GM23338 (cell line): ENCODE measurements around the gene PRPF6. TPM values are rescaled to one million over a fixed set of nuclear protein-coding genes. Genes with fewer than 3 reads are reported as not detected.

ENCODE experiments used
- ATAC-seq: fragments of 200-7000 bp; cut with Tn5 transposase; 3 replicates; pipeline ENCODE4 v1.9.1; 2020
- DNase-seq: peaks from one replicate; pipeline ENCODE4 v3.0.0-alpha.2; 2015; ENCODE audit warnings: low spot score
- H2AFZ ChIP-seq: fragments of 200-600 bp; sonication (generic); 2 replicates; pipeline ENCODE4 v1.8.0; 2016; ENCODE audit warnings: antibody characterized with exemption, mild to moderate bottlenecking, moderate library complexity
- H3F3A ChIP-seq: fragments of 200-600 bp; sonication (generic); replicated peaks from 2 replicates; pipeline ENCODE4 v1.8.0; 2017; ENCODE audit warnings: antibody characterized with exemption, mixed run types, low read depth
- H3K27ac ChIP-seq: fragments of 200-600 bp; sonication (generic); 2 replicates; pipeline ENCODE4 v1.6.1; 2016; ENCODE audit warnings: low read depth
- H3K27me3 ChIP-seq: fragments of 200-600 bp; sonication (generic); 2 replicates; pipeline ENCODE4 v1.8.0; 2016; ENCODE audit warnings: mild to moderate bottlenecking, mixed run types, moderate library complexity; ENCODE audit not compliant: insufficient read depth
- H3K36me3 ChIP-seq: fragments of 200-600 bp; sonication (generic); 2 replicates; pipeline ENCODE4 v1.8.0; 2016; ENCODE audit warnings: mild to moderate bottlenecking; ENCODE audit not compliant: insufficient read depth
- H3K4me1 ChIP-seq: fragments of 200-600 bp; sonication (generic); 2 replicates; pipeline ENCODE4 v1.8.0; 2016; ENCODE audit warnings: mild to moderate bottlenecking, moderate library complexity; ENCODE audit not compliant: insufficient read depth
- H3K4me2 ChIP-seq: fragments of 200-600 bp; sonication (generic); 2 replicates; pipeline ENCODE4 v1.7.1; 2017; ENCODE audit warnings: mixed run types
- H3K4me3 ChIP-seq: fragments of 200-600 bp; sonication (generic); 2 replicates; pipeline ENCODE4 v1.6.1; 2016; ENCODE audit warnings: mixed run types
- H3K79me2 ChIP-seq: fragments of 200-600 bp; sonication (generic); replicated peaks from 2 replicates; pipeline ENCODE4 v1.8.0; 2017; ENCODE audit warnings: mild to moderate bottlenecking; ENCODE audit not compliant: insufficient read depth
- H3K9me2 ChIP-seq: fragments of 200-600 bp; sonication (generic); 2 replicates; pipeline ENCODE4 v1.8.0; 2017; ENCODE audit not compliant: insufficient read depth
- H4K20me1 ChIP-seq: fragments of 200-600 bp; sonication (generic); replicated peaks from 2 replicates; pipeline ENCODE4 v1.8.0; 2017; ENCODE audit warnings: mild to moderate bottlenecking; ENCODE audit not compliant: insufficient read depth
- H3K27ac Mint-ChIP-seq: 2 replicates; pipeline ENCODE4 v1.8.0; 2020; ENCODE audit warnings: inconsistent platforms, mild to moderate bottlenecking, moderate library complexity, mixed read lengths
- H3K27me3 Mint-ChIP-seq: 3 replicates; pipeline ENCODE4 v1.8.0; 2022; ENCODE audit warnings: low read depth, mild to moderate bottlenecking, moderate library complexity, mixed read lengths, inconsistent platforms; ENCODE audit not compliant: insufficient read depth, poor library complexity
- H3K36me3 Mint-ChIP-seq: 3 replicates; pipeline ENCODE4 v1.8.0; 2021; ENCODE audit warnings: low read depth, mild to moderate bottlenecking, inconsistent platforms, moderate library complexity, mixed read lengths
- H3K4me1 Mint-ChIP-seq: 3 replicates; pipeline ENCODE4 v1.8.0; 2020; ENCODE audit warnings: mild to moderate bottlenecking, inconsistent platforms, mixed read lengths
- H3K4me3 Mint-ChIP-seq: 3 replicates; pipeline ENCODE4 v1.8.0; 2021; ENCODE audit warnings: moderate library complexity, mild to moderate bottlenecking, inconsistent platforms, mixed read lengths
- H3K9me3 Mint-ChIP-seq: 3 replicates; pipeline ENCODE4 v1.8.0; 2020; ENCODE audit warnings: moderate library complexity, mild to moderate bottlenecking, inconsistent platforms, mixed read lengths
- CTCF ChIP-seq, 2 experiments: fragments of 200-600 bp in 1 of 2; sonication (generic) in 1 of 2; conservative IDR thresholded peaks; 2 replicates each; pipeline versions ENCODE4 v1.5.1 to v1.6.1; 2016 to 2017; ENCODE audit warnings: antibody characterized with exemption in 2 of 2, low read depth in 2 of 2, mild to moderate bottlenecking in 2 of 2, moderate library complexity in 1 of 2
- EZH2 ChIP-seq: fragments of 200-600 bp; sonication (generic); IDR thresholded peaks from one replicate; pipeline ENCODE4 v1.8.0; 2017; ENCODE audit warnings: antibody characterized with exemption, mild to moderate bottlenecking, low read depth; ENCODE audit not compliant: unreplicated experiment
- EZH2phosphoT487 ChIP-seq: fragments of 200-600 bp; sonication (generic); IDR thresholded peaks from one replicate; pipeline ENCODE4 v1.8.1; 2018; ENCODE audit warnings: antibody characterized with exemption; ENCODE audit not compliant: unreplicated experiment
- NANOG ChIP-seq: IDR thresholded peaks from 2 replicates; pipeline ENCODE4 v1.6.1; 2016; ENCODE audit warnings: antibody characterized with exemption, borderline replicate concordance
- REST ChIP-seq: IDR thresholded peaks from one replicate; pipeline ENCODE4 v1.6.1; 2018; ENCODE audit warnings: antibody characterized with exemption; ENCODE audit not compliant: unreplicated experiment
- STAT1 ChIP-seq: IDR thresholded peaks from one replicate; pipeline ENCODE4 v1.6.1; 2016; ENCODE audit warnings: antibody characterized with exemption; ENCODE audit not compliant: unreplicated experiment
- ZNF114 ChIP-seq: fragments of 250-450 bp; sonication (Bioruptor Pico); IDR thresholded peaks from 2 replicates; pipeline ENCODE4 v1.5.0; 2020; ENCODE audit warnings: mild to moderate bottlenecking, moderate library complexity
- polyA plus RNA-seq: library from polyadenylated mRNA; unstranded; fragments of >200 nt; fragmentation: Nextera tagmentation; extraction: Ambion mirVana; gene quantifications from 2 replicates; pipeline ENCODE4 v1.2.1, GENCODE V29; 2016
- total RNA-seq: library from RNA; depleted of rRNA; stranded (reverse); fragments of >200 nt; shearing (Covaris generic); gene quantifications from 2 replicates; pipeline ENCODE4 v1.2.3, GENCODE V29; 2014

Gene PRPF6
- total and polyA plus RNA-seq, 2 experiments from 2014 or later = 53.8 to 79.9 TPM

DNA sequence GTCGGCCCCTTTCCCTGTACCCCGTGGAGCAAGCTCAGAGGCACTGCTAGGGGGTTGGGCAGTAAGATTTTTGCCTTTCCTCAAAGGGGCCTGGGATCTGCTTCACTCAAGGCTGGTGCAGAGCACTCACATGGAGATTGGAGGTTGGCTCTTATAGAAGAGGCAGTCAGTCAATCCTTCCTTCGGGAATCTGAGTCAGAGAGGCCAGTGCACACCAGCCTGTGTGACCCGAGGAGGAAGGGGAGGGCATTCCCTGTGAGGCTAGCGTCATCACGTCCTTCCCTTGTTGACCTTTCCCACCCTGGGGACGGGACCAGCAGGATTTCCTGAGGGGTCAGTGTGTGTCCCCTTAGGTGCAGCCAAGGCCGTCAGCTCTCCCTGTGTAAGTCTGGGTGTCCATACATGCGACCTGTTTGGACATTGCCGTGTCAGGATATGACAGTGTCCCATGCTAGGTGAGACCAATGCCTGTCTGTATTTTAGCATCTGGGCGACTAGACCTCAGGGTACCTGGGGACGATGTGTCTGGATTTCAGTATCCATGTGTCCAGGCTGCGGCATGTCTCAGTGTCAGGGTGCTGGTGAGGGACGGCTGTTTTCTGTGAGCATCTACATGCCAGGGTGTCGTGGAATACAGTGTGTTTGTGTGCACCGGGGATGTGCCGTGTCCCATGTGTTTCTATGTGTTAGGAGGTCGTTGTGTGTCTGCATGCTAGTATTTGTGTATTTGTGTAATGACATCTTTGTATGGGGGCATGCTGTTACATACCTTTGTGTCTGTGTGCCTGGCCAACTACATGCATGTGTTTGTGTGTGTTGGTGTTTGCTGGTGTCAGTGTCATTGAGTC lies 8.4 kb upstream of the PRPF6 start (continued):
- TF ChIP-seq REST (no peak), EZH2phosphoT487 (no peak), STAT1 (no peak), ZNF114 (CRISPR knock-in tag) (no peak)

DNA sequence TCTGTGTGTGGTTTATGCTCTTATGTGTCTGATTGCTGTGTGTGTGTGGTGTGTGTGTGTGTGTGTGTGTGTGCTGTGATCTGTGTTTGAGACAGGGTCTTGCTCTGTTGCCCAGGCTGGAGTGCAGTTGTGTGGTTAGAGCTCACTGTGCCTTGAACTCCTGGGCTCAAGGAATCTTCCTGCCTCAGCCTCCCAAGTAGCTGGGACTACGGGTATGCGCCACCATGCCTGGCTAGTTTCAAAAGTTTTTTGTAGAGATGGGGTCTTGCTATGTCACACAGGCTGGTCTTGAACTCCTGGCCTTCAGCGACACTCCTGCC lies 7.8 kb upstream of the PRPF6 start:
- H3K79me2 ChIP-seq = peaks cover 9% of the 10 kb centered on the region
- H3K4me2 ChIP-seq = peak overlapping the region; percentile 79
- no peaks in the 10 kb centered on the region for H4K20me1 ChIP-seq
- H3K36me3 Mint-ChIP-seq = no peaks in the 10 kb centered on the region; the same call in 2 of the 3 replicates
- no peaks in the 10 kb centered on the region for H3K36me3 ChIP-seq
- H3K4me1 Mint-ChIP-seq = peaks cover 23% of the 10 kb centered on the region
- peaks cover 14% of the 10 kb centered on the region for H3F3A ChIP-seq
- H3K9me3 Mint-ChIP-seq = no peaks in the 10 kb centered on the region; the same call in 2 of the 3 replicates
- no peaks in the 10 kb centered on the region for H3K9me2 ChIP-seq
- TF ChIP-seq CTCF (conservative IDR thresholded peaks at IDR 0.05; ENCODE audit: low read depth in 2 of 2) (no peak), NANOG (no peak), EZH2 (no peak)
- H3K27me3 ChIP-seq = peaks cover 11% of the 10 kb centered on the region; the same call in 1 of the 2 replicates
- peak overlapping the region; percentile 57 for H3K4me3 Mint-ChIP-seq
- H2AFZ ChIP-seq = no peak overlapping the region
- DNase-seq (no peak), ATAC-seq (no peak)
- H3K27ac ChIP-seq = no peak overlapping the region
- H3K4me3 ChIP-seq = peak overlapping the region; percentile 63; the same call in 1 of the 2 replicates
- H3K27me3 Mint-ChIP-seq = peaks cover 29% of the 10 kb centered on the region
- peaks cover 8% of the 10 kb centered on the region for H3K4me1 ChIP-seq
- H3K27ac Mint-ChIP-seq = no peak overlapping the region
